IMR-90 (cell line): ENCODE data around the gene SPEG. TPM values are rescaled to one million over a fixed set of nuclear protein-coding genes. Genes with fewer than 3 reads are reported as not detected.

Experiments
- ATAC-seq: fragments of 200-7000 bp; cut with Tn5 transposase; 2 replicates; pipeline ENCODE4 v1.9.1; 2020; ENCODE audit warnings: low read depth, mild to moderate bottlenecking, moderate library complexity
- BruUV-seq: library from RNA; stranded (reverse); fragments of 400-500 nt; replicated peaks from 2 replicates; lab custom pipeline; 2021; lab: Mats Ljungman, UMichigan
- CTCF ChIA-PET: fragments of 300-600 bp; formaldehyde crosslinking; extraction: SDS; loops from one replicate; lab custom pipeline; 2021; ENCODE audit warnings: antibody characterized with exemption; lab: Yijun Ruan, JAX
- POLR2A ChIA-PET: fragments of 300-600 bp; sonication (Branson Sonifier 250); formaldehyde crosslinking; loops from one replicate; lab custom pipeline; 2022; ENCODE audit warnings: antibody characterized with exemption; ENCODE audit not compliant: unreplicated experiment; lab: Charles Lee
- DNase-seq: peaks from one replicate; pipeline ENCODE4 v3.0.0; 2013
- H2AFZ ChIP-seq: replicated peaks from 2 replicates; pipeline ENCODE3; 2013; ENCODE audit warnings: low read length, mild to moderate bottlenecking; ENCODE audit not compliant: poor library complexity
- H2AK5ac ChIP-seq: 2 replicates; pipeline ENCODE4 v1.6.1; 2013; ENCODE audit warnings: low read depth, low read length, inconsistent platforms
- H2AK9ac ChIP-seq: replicated peaks from 2 replicates; pipeline ENCODE3; 2013; ENCODE audit warnings: mild to moderate bottlenecking, low read depth, low read length, moderate library complexity; ENCODE audit not compliant: poor library complexity
- H2BK120ac ChIP-seq: 2 replicates; pipeline ENCODE4 v1.6.1; 2013; ENCODE audit warnings: low read depth, low read length, inconsistent platforms
- H2BK15ac ChIP-seq: 3 replicates; pipeline ENCODE4 v1.6.1; 2013; ENCODE audit warnings: low read depth, low read length, inconsistent platforms
- H2BK20ac ChIP-seq: 2 replicates; pipeline ENCODE4 v1.6.1; 2013; ENCODE audit warnings: low read depth, mild to moderate bottlenecking, inconsistent platforms, low read length, moderate library complexity
- H2BK5ac ChIP-seq: 2 replicates; pipeline ENCODE4 v1.6.1; 2013; ENCODE audit warnings: mild to moderate bottlenecking, low read depth, low read length, inconsistent platforms; ENCODE audit not compliant: poor library complexity, severe bottlenecking
- H3K14ac ChIP-seq: replicated peaks from 2 replicates; pipeline ENCODE4 v1.6.1; 2013; ENCODE audit warnings: low read depth, low read length, inconsistent platforms
- H3K18ac ChIP-seq: 2 replicates; pipeline ENCODE4 v1.6.1; 2013; ENCODE audit warnings: low read depth, low read length, control low read depth
- H3K23ac ChIP-seq: 2 replicates; pipeline ENCODE4 v1.6.1; 2013; ENCODE audit warnings: low read depth, low read length, inconsistent platforms
- H3K27ac ChIP-seq: 2 replicates; pipeline ENCODE4 v1.5.1; 2013; ENCODE audit warnings: mild to moderate bottlenecking, control low read depth, low read length; ENCODE audit not compliant: insufficient read depth
- H3K27me3 ChIP-seq: 2 replicates; pipeline ENCODE4 v1.6.1; 2013; ENCODE audit warnings: low read length; ENCODE audit not compliant: control insufficient read depth, insufficient read depth
- H3K36me3 ChIP-seq: 2 replicates; pipeline ENCODE4 v1.6.1; 2013; ENCODE audit warnings: low read length, mixed read lengths; ENCODE audit not compliant: control insufficient read depth, insufficient read depth
- H3K4ac ChIP-seq: 2 replicates; pipeline ENCODE4 v1.6.1; 2013; ENCODE audit warnings: low read depth, low read length, inconsistent platforms
- H3K4me1 ChIP-seq: 2 replicates; pipeline ENCODE4 v1.6.1; 2013; ENCODE audit warnings: low read length, mixed read lengths; ENCODE audit not compliant: control insufficient read depth, insufficient read depth
- H3K4me2 ChIP-seq: 2 replicates; pipeline ENCODE4 v1.6.1; 2013; ENCODE audit warnings: low read depth, mild to moderate bottlenecking, control low read depth, low read length, moderate library complexity
- H3K4me3 ChIP-seq: 2 replicates; pipeline ENCODE4 v1.5.1; 2013; ENCODE audit warnings: low read depth, mild to moderate bottlenecking, control low read depth, low read length, moderate library complexity; ENCODE audit not compliant: insufficient read depth
- H3K56ac ChIP-seq: 2 replicates; pipeline ENCODE4 v1.6.1; 2013; ENCODE audit warnings: low read length, inconsistent platforms; ENCODE audit not compliant: insufficient read depth; ENCODE audit errors: extremely low read depth
- H3K79me1 ChIP-seq, 2 experiments: 2 replicates each; pipeline ENCODE4 v1.6.1; 2013; ENCODE audit warnings: low read length in 2 of 2, inconsistent platforms in 1 of 2, low read depth in 1 of 2
- H3K9ac ChIP-seq: 2 replicates; pipeline ENCODE4 v1.6.1; 2013; ENCODE audit warnings: low read depth, low read length, control low read depth
- H3K9me1 ChIP-seq: 2 replicates; pipeline ENCODE4 v1.6.1; 2013; ENCODE audit warnings: low read length, inconsistent platforms; ENCODE audit not compliant: insufficient read depth
- H3K9me3 ChIP-seq: 2 replicates; pipeline ENCODE4 v1.6.1; 2013; ENCODE audit warnings: low read length; ENCODE audit not compliant: control insufficient read depth, insufficient read depth
- H4K20me1 ChIP-seq: 2 replicates; pipeline ENCODE4 v1.6.1; 2013; ENCODE audit warnings: low read length, inconsistent platforms; ENCODE audit not compliant: insufficient read depth
- H4K5ac ChIP-seq: 2 replicates; pipeline ENCODE4 v1.6.1; 2013; ENCODE audit warnings: mild to moderate bottlenecking, low read depth, low read length, control low read depth
- H4K8ac ChIP-seq, 2 experiments: 2 replicates each; pipeline ENCODE4 v1.6.1; 2013; ENCODE audit warnings: low read depth in 2 of 2, low read length in 2 of 2, control low read depth in 1 of 2, inconsistent platforms in 1 of 2
- H4K91ac ChIP-seq: 2 replicates; pipeline ENCODE4 v1.6.1; 2013; ENCODE audit warnings: low read depth, low read length, inconsistent platforms; ENCODE audit not compliant: insufficient read depth
- CEBPB ChIP-seq: IDR thresholded peaks from 2 replicates; pipeline ENCODE4 v1.6.1; 2012; ENCODE audit warnings: low read depth, low read length, improper control_type of control experiment
- CHD1 ChIP-seq: IDR thresholded peaks from 2 replicates; pipeline ENCODE4 v1.6.1; 2012; ENCODE audit warnings: low read depth, low read length, improper control_type of control experiment
- MAZ ChIP-seq: IDR thresholded peaks from 2 replicates; pipeline ENCODE4 v1.6.1; 2012; ENCODE audit warnings: low read depth, mild to moderate bottlenecking, low read length, improper control_type of control experiment, moderate library complexity, borderline replicate concordance
- MXI1 ChIP-seq: IDR thresholded peaks from 2 replicates; pipeline ENCODE4 v1.6.1; 2012; ENCODE audit warnings: low read depth, mild to moderate bottlenecking, low read length, moderate library complexity, borderline replicate concordance
- NFE2L2 ChIP-seq: fragments of 150-350 bp; IDR thresholded peaks from 2 replicates; pipeline ENCODE4 v1.6.1; 2016; ENCODE audit warnings: low read depth, mild to moderate bottlenecking, low read length
- POLR2A ChIP-seq: IDR thresholded peaks from 2 replicates; pipeline ENCODE4 v1.6.1; 2012; ENCODE audit warnings: mild to moderate bottlenecking, low read depth, low read length
- RAD21 ChIP-seq: IDR thresholded peaks from 2 replicates; pipeline ENCODE4 v1.6.1; 2012; ENCODE audit warnings: low read length, improper control_type of control experiment
- RCOR1 ChIP-seq: IDR thresholded peaks from 2 replicates; pipeline ENCODE4 v1.6.1; 2012; ENCODE audit warnings: mild to moderate bottlenecking, low read length, improper control_type of control experiment; ENCODE audit not compliant: insufficient replicate concordance
- RFX5 ChIP-seq: IDR thresholded peaks from 2 replicates; pipeline ENCODE4 v1.8.0; 2012; ENCODE audit warnings: low read depth, mild to moderate bottlenecking, low read length, moderate library complexity
- SMC3 ChIP-seq: fragments of 150-350 bp; IDR thresholded peaks from 2 replicates; pipeline ENCODE4 v1.6.1; 2016; ENCODE audit warnings: low read depth, mild to moderate bottlenecking, antibody characterized with exemption, low read length, moderate library complexity
- WGBS, 2 experiments: methylation state at CpG; one replicate each; pipeline versions ENCODE4 v1.1.5 to v1.1.7; 2013; ENCODE audit warnings: missing lambda C conversion rate in 2 of 2; ENCODE audit not compliant: insufficient read length in 1 of 2; ENCODE audit errors: extremely low coverage in 2 of 2; 5-methylcytosine and 5-hydroxymethylcytosine counted together
- dilution Hi-C: fragments of 300-500 bp; cut with HindIII; formaldehyde crosslinking; loops from one replicate; pipeline ENCODE4 v1.14.3; 2018; ENCODE audit warnings: low sequenced_read_pairs; ENCODE audit not compliant: unreplicated experiment
- in situ Hi-C: fragments of 300-500 bp; cut with MboI; formaldehyde crosslinking; loops from 3 replicates; pipeline ENCODE4 v1.14.3; 2019; ENCODE audit warnings: low sequenced_read_pairs, inconsistent platforms, mixed read lengths
- intact Hi-C: fragments of 100-400 bp; cut with micrococcal nuclease; formaldehyde crosslinking; loops from 2 replicates; pipeline ENCODE4 v1.10.0; 2022
- polyA plus RNA-seq, 3 experiments: library from polyadenylated mRNA; depleted of rRNA; stranded (reverse); fragments of >200 nt; gene quantifications; 2 replicates each; pipeline ENCODE4 v1.2.3, GENCODE V29; 2012; ENCODE audit warnings: low replicate concordance in 1 of 3
- total RNA-seq: library from RNA; depleted of rRNA; stranded (reverse); fragments of >200 nt; gene quantifications from 2 replicates; pipeline ENCODE4 v1.2.3, GENCODE V29; 2012
- TF ChIP-seq, protein P1 (sequence below): fragments of 150-350 bp; IDR thresholded peaks from 2 replicates; pipeline ENCODE4 v1.6.1; 2016; ENCODE audit warnings: low read depth, mild to moderate bottlenecking, low read length, moderate library complexity, borderline replicate concordance
- TF ChIP-seq, protein P2 (sequence below): fragments of 150-350 bp; IDR thresholded peaks from 2 replicates; pipeline ENCODE4 v1.6.1; 2017; ENCODE audit warnings: mild to moderate bottlenecking, antibody characterized with exemption, low read length, low read depth
- TF ChIP-seq, protein P3 (sequence below): conservative IDR thresholded peaks from 2 replicates; pipeline ENCODE4 v1.5.1; 2012; ENCODE audit warnings: mild to moderate bottlenecking, low read depth, low read length, improper control_type of control experiment

The SPEG gene
- total and polyA plus RNA-seq, 2 of the 4 experiments (the other 2 are of a cell fraction), result 6.8 to 81.6 TPM

- Histone ChIP-seq H3K4ac (no peak overlapping the region), H4K20me1 (no peaks in the 10 kb centered on the region; the same call in 1 of the 2 replicates), H2BK20ac (no peak overlapping the region), H2AK5ac (peak overlapping the region; percentile 75), H4K5ac (no peak overlapping the region), H3K27ac (no peak overlapping the region), H3K23ac (no peak overlapping the region), H3K56ac (no peak overlapping the region), H2AK9ac (peak overlapping the region; percentile 86), H3K9me1 (peaks cover 13% of the 10 kb centered on the region), H3K9ac (no peak overlapping the region; the same call in 1 of the 2 replicates), H2BK120ac (no peak overlapping the region), H3K4me2 (no peak overlapping the region), H2AFZ (no peak overlapping the region), H3K36me3 (peaks cover 31% of the 10 kb centered on the region), H4K8ac (no peak overlapping the region), H3K4me3 (no peak overlapping the region), H2BK5ac (no peak overlapping the region), H3K27me3 (no peaks in the 10 kb centered on the region), H2BK15ac (no peak overlapping the region), H3K9me3 (no peaks in the 10 kb centered on the region), H3K79me1 (peaks cover 18 to 39% of the 10 kb centered on the region in 2 experiments), H3K18ac (no peak overlapping the region), H3K14ac (no peak overlapping the region), H3K4me1 (peaks cover 29% of the 10 kb centered on the region), H4K91ac (no peak overlapping the region)
- no peak for TF ChIP-seq MAZ
- no peak for TF ChIP-seq CHD1
- no peak for TF ChIP-seq RAD21
- TF ChIP-seq, protein P1, sequence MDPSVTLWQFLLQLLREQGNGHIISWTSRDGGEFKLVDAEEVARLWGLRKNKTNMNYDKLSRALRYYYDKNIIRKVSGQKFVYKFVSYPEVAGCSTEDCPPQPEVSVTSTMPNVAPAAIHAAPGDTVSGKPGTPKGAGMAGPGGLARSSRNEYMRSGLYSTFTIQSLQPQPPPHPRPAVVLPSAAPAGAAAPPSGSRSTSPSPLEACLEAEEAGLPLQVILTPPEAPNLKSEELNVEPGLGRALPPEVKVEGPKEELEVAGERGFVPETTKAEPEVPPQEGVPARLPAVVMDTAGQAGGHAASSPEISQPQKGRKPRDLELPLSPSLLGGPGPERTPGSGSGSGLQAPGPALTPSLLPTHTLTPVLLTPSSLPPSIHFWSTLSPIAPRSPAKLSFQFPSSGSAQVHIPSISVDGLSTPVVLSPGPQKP, result no peak
- TF ChIP-seq, protein P2, sequence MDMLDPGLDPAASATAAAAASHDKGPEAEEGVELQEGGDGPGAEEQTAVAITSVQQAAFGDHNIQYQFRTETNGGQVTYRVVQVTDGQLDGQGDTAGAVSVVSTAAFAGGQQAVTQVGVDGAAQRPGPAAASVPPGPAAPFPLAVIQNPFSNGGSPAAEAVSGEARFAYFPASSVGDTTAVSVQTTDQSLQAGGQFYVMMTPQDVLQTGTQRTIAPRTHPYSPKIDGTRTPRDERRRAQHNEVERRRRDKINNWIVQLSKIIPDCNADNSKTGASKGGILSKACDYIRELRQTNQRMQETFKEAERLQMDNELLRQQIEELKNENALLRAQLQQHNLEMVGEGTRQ, result no peak
- TF ChIP-seq SMC3, result no peak
- TF ChIP-seq RCOR1, result no peak
- TF ChIP-seq NFE2L2, result no peak
- TF ChIP-seq CEBPB, result no peak
- no peak for TF ChIP-seq RFX5
- TF ChIP-seq, protein P3, sequence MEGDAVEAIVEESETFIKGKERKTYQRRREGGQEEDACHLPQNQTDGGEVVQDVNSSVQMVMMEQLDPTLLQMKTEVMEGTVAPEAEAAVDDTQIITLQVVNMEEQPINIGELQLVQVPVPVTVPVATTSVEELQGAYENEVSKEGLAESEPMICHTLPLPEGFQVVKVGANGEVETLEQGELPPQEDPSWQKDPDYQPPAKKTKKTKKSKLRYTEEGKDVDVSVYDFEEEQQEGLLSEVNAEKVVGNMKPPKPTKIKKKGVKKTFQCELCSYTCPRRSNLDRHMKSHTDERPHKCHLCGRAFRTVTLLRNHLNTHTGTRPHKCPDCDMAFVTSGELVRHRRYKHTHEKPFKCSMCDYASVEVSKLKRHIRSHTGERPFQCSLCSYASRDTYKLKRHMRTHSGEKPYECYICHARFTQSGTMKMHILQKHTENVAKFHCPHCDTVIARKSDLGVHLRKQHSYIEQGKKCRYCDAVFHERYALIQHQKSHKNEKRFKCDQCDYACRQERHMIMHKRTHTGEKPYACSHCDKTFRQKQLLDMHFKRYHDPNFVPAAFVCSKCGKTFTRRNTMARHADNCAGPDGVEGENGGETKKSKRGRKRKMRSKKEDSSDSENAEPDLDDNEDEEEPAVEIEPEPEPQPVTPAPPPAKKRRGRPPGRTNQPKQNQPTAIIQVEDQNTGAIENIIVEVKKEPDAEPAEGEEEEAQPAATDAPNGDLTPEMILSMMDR, result no peak
- no peak for TF ChIP-seq MXI1
- no peak for TF ChIP-seq POLR2A
- ATAC-seq, result no peak
- BruUV-seq, result no TSS peak
- dilution Hi-C loops, result no loop called here
- in situ Hi-C loops, result no loop called here
- DNase-seq, result no peak
- WGBS, 2 experiments, result 95% methylated on average over 14 of the region's 23 CpGs; no CpG with 5 or more reads in 1 of the 2 experiments
- CTCF ChIA-PET, result no interaction called here
- POLR2A ChIA-PET, result no interaction called here
- intact Hi-C loops, result no loop called here
Observed at GRCh38 chr2:219444566-219445091, 10.0 kb downstream of the SPEG start.
